Ovary (tissue), 9 donors: ENCODE results near the gene DTNA. TPM values are rescaled to one million over a fixed set of nuclear protein-coding genes. Genes with fewer than 3 reads are reported as not detected.

Source experiments
- DNase-seq, 5 donors: peaks; one replicate each; pipeline ENCODE4 v3.0.0-alpha.2; 2019 to 2020
- H3K27ac ChIP-seq, 2 donors: fragments of 200-600 bp; one replicate each; pipeline versions ENCODE4 v1.5.1 to v1.8.0; 2019 to 2022
- H3K27me3 ChIP-seq: fragments of 200-600 bp; one replicate; pipeline ENCODE4 v1.8.0; 2022
- H3K36me3 ChIP-seq: fragments of 200-600 bp; sonication (generic); one replicate; pipeline ENCODE4 v1.5.1; 2019
- H3K4me1 ChIP-seq: one replicate; pipeline ENCODE4 v1.8.1; 2013; ENCODE audit warnings: mild to moderate bottlenecking, moderate library complexity; ENCODE audit not compliant: insufficient read depth
- H3K4me3 ChIP-seq: fragments of 200-600 bp; sonication (generic); one replicate; pipeline ENCODE4 v1.5.1; 2017
- H3K9me3 ChIP-seq, 2 donors: fragments of 200-600 bp in 1 of 2; sonication (generic) in 1 of 2; one replicate each; pipeline versions ENCODE4 v1.5.1 to v1.8.1; 2013 to 2019; ENCODE audit warnings: mild to moderate bottlenecking in 1 of 2, moderate library complexity in 1 of 2
- CTCF ChIP-seq, 3 donors: fragments of 450-650 bp in 2 of 3; fragments of 200-600 bp in 1 of 3; IDR thresholded peaks; one replicate each; pipeline versions ENCODE4 v1.5.1 to v1.8.0; 2016 to 2022; ENCODE audit warnings: antibody characterized with exemption in 3 of 3, mild to moderate bottlenecking in 1 of 3
- EP300 ChIP-seq: sonication (generic); formaldehyde crosslinking; IDR thresholded peaks from one replicate; pipeline ENCODE4 v1.6.1; 2017; ENCODE audit warnings: antibody characterized with exemption
- POLR2A ChIP-seq: fragments of 450-650 bp; IDR thresholded peaks from one replicate; pipeline ENCODE4 v1.6.1; 2017; ENCODE audit warnings: antibody characterized with exemption, mild to moderate bottlenecking, moderate library complexity
- WGBS, 3 donors: extraction: QIAGEN DNeasy Blood & Tissue Kit in 1 of 3; methylation state at CpG; one replicate each; pipeline versions ENCODE4 v1.1.5 to v1.1.7; 2013 to 2017; 5-methylcytosine and 5-hydroxymethylcytosine counted together
- intact Hi-C, 4 donors: fragments of 100-400 bp; cut with DNase I; formaldehyde crosslinking; loops; one replicate each; pipeline versions ENCODE4 v1.11.0 to v1.15.1; 2022 to 2023
- polyA plus RNA-seq, 2 donors: library from polyadenylated mRNA; stranded (reverse); fragments of 200-250 nt in 1 of 2; fragments of 350-450 nt in 1 of 2; fragmentation: Illumina TruSeq in 1 of 2; extraction: RNeasy Lipid Tissue Mini Kit (QIAGEN cat#74804) in 1 of 2; gene quantifications; one replicate each; pipeline ENCODE4 v1.2.3, GENCODE V29; 2013 to 2014
- total RNA-seq, 7 donors: library from RNA; depleted of rRNA in 2 of 7; stranded (reverse); fragments of >200 nt in 2 of 7; fragmentation: NEBNext Ultra II Directional in 3 of 7; extraction: Animal tissue kit (Norgen Biotek cat#: 25700) in 3 of 7; gene quantifications; one replicate each; pipeline versions ENCODE4 v1.1.0 to v1.2.4, GENCODE V29; 2016 to 2023
- donor health status: DM: no; HTN: no; CAD: no; lungs with moderate emphysema.
- donor health status: DM: no; HTN: no; CAD: no.
- donor health status: Bipolar disorder and iron deficiency.
- donor health status: DM: yes; HTN: yes; CAD: no.
- donor health status: DM: no; HTN: no; CAD: no.
- donor health status: DM: yes; HTN: yes; CAD: no.

DTNA gene
- total and polyA plus RNA-seq, 9 donors: 4.3 to 34.2 (median 18.4) TPM

- H3K9me3 ChIP-seq: no peaks in the 10 kb centered on the region
- no peak overlapping the region for H3K27ac ChIP-seq
- H3K27me3 ChIP-seq: no peaks in the 10 kb centered on the region
- no peaks in the 10 kb centered on the region for H3K4me1 ChIP-seq
- DNase-seq: no peak
- H3K36me3 ChIP-seq: no peaks in the 10 kb centered on the region
- TF ChIP-seq EP300: no peak
- no peak overlapping the region for H3K4me3 ChIP-seq
- intact Hi-C loops: no loop called here
- WGBS, 3 donors: 74 to 86% (median 83%) methylated on average over 2 of the region's 2 CpGs
These were observed 118.0 kb downstream of the DTNA start for GRCh38 chr18:34828093-34828492.

- H3K4me3 ChIP-seq: no peak overlapping the region
- DNase-seq: no peak
- H3K4me1 ChIP-seq: peaks cover 11% of the 10 kb centered on the region
- no peaks in the 10 kb centered on the region for H3K27me3 ChIP-seq
- no peaks in the 10 kb centered on the region for H3K36me3 ChIP-seq
- 5 to 11% (median 6%) methylated on average over 2 of the region's 2 CpGs for WGBS, 3 donors
- no peak for TF ChIP-seq POLR2A
- TF ChIP-seq CTCF (IDR thresholded peaks at IDR 0.05): no peak
- TF ChIP-seq EP300: no peak
- intact Hi-C loops: no loop called here
- peak overlapping the region; percentile 42 to 47 for H3K27ac ChIP-seq
- H3K9me3 ChIP-seq: no peaks in the 10 kb centered on the region
These were observed 124.8 kb downstream of the DTNA start for GRCh38 chr18:34834897-34835296.

- no peaks in the 10 kb centered on the region for H3K27me3 ChIP-seq
- 78 to 83% (median 80%) methylated on average over 3 of the region's 3 CpGs for WGBS, 3 donors
- peaks cover 11% of the 10 kb centered on the region for H3K4me1 ChIP-seq
- no peak overlapping the region for H3K4me3 ChIP-seq
- TF ChIP-seq EP300 (no peak), POLR2A (no peak), CTCF (IDR thresholded peaks at IDR 0.05) (no peak)
- no peaks in the 10 kb centered on the region for H3K9me3 ChIP-seq
- H3K27ac ChIP-seq: peak overlapping the region in 1 of 2 donors; percentile 47
- DNase-seq: no peak
- intact Hi-C loops: no loop called here
- H3K36me3 ChIP-seq: no peaks in the 10 kb centered on the region
These were observed 125.4 kb downstream of the DTNA start for GRCh38 chr18:34835466-34835865.

- DNase-seq: peak; percentile 37 to 52 (median 42)
- Histone ChIP-seq H3K4me1 (peaks cover 13% of the 10 kb centered on the region), H3K27me3 (no peaks in the 10 kb centered on the region), H3K27ac (peak overlapping the region; percentile 27 to 67), H3K9me3 (no peaks in the 10 kb centered on the region), H3K36me3 (no peaks in the 10 kb centered on the region), H3K4me3 (no peak overlapping the region)
- no peak for TF ChIP-seq POLR2A
- WGBS, 3 donors: 2 to 10% (median 3%) methylated on average over 3 of the region's 3 CpGs
- intact Hi-C loops: no loop called here
These were observed 127.7 kb downstream of the DTNA start for GRCh38 chr18:34837769-34838272.

DNA sequence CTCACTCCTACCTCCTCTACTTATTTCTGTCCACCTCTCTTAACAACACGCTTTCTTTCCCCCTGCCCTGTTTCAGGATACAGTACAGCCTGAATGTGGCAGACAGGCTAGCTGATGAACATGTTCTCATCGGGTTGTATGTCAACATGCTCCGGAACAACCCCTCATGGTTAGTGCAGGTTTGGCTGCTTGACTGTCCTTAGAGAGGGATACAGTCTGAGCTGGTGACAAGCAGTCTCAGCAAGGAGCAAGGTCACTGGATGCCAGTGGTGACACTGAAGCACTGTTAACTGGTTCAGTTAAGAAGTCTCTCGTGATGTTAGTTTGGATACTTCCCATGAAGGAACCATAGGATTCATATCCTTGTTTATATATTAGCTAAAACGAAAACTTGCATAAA, 128.6 kb downstream of the DTNA start:
- Histone ChIP-seq H3K27me3 (no peaks in the 10 kb centered on the region), H3K36me3 (no peaks in the 10 kb centered on the region), H3K9me3 (no peaks in the 10 kb centered on the region), H3K4me3 (no peak overlapping the region), H3K27ac (peak overlapping the region; percentile 27 to 67), H3K4me1 (peaks cover 13% of the 10 kb centered on the region)
- DNase-seq: no peak
- TF ChIP-seq POLR2A (no peak), EP300 (no peak), CTCF (IDR thresholded peaks at IDR 0.05) (no peak)
- 56 to 68% (median 56%) methylated on average over 5 of the region's 5 CpGs for WGBS, 3 donors
- intact Hi-C loops: no loop called here
